COLO829 (cell line): ENCODE data around the gene NFIA.
"Not testable (repeated sequence)": the region's sequence is repeated elsewhere in the genome, so short reads cannot be mapped to it uniquely, and the experiment has no call there.

ENCODE experiments used
- DNase-seq: peaks from one replicate; pipeline ENCODE4 v3.0.0; 2012; ENCODE audit warnings: low spot score

Gene NFIA

GRCh38 chr1:61457526-61458040 is 375.2 kb downstream of the NFIA start:
- DNase-seq = no peak

GRCh38 chr1:61459345-61459744 is 377.0 kb downstream of the NFIA start:
- no peak for DNase-seq

GRCh38 chr1:61460191-61460590 is 377.8 kb downstream of the NFIA start:
- DNase-seq = no peak

GRCh38 chr1:61461406-61462384 is 379.3 kb downstream of the NFIA start:
- no peak for DNase-seq

- DNase-seq = no peak
These were observed 380.3 kb downstream of the NFIA start for GRCh38 chr1:61462628-61463027.

- no peak for DNase-seq
These were observed 380.9 kb downstream of the NFIA start for GRCh38 chr1:61463220-61463619.

GRCh38 chr1:61467836-61468235 is 385.5 kb downstream of the NFIA start:
- DNase-seq = not testable (repeated sequence)

GRCh38 chr1:61469365-61469764 is 387.0 kb downstream of the NFIA start:
- no peak for DNase-seq

- no peak for DNase-seq
These were observed 390.5 kb downstream of the NFIA start for GRCh38 chr1:61472876-61473275.

- no peak for DNase-seq
These were observed 392.0 kb downstream of the NFIA start for GRCh38 chr1:61474269-61474817.

- DNase-seq = no peak
These were observed 392.6 kb downstream of the NFIA start for GRCh38 chr1:61474963-61475362.

GRCh38 chr1:61477301-61477700 is 394.9 kb downstream of the NFIA start:
- no peak for DNase-seq

GRCh38 chr1:61480273-61480935 is 398.0 kb downstream of the NFIA start:
- DNase-seq = no peak

GRCh38 chr1:61481315-61481715 is 399.0 kb downstream of the NFIA start:
- DNase-seq = no peak

- DNase-seq = no peak
These were observed 399.9 kb downstream of the NFIA start for GRCh38 chr1:61482170-61482734.

GRCh38 chr1:61486783-61487536 is 404.6 kb downstream of the NFIA start:
- no peak for DNase-seq

GRCh38 chr1:61487801-61488200 is 405.4 kb downstream of the NFIA start:
- DNase-seq = no peak

GRCh38 chr1:61490924-61491323 is 408.6 kb downstream of the NFIA start:
- no peak for DNase-seq

- DNase-seq = no peak
These were observed 409.1 kb downstream of the NFIA start for GRCh38 chr1:61491497-61491896.

- no peak for DNase-seq
These were observed 411.6 kb downstream of the NFIA start for GRCh38 chr1:61494000-61494399.

GRCh38 chr1:61496501-61496900 is 414.1 kb downstream of the NFIA start:
- DNase-seq = peak; percentile 57

- DNase-seq = no peak
These were observed 414.7 kb downstream of the NFIA start for GRCh38 chr1:61497013-61497412.
